ENCODE measurements around the gene HTRA2.

Gene HTRA2

GRCh38 chr2:74511104-74511989, 18.4 kb upstream of the HTRA2 start:
- H3K27ac ChIP-seq (ENCODE audit: low read depth, low read length), result no peak overlapping the region
- H3K36me3 ChIP-seq (ENCODE audit: insufficient read depth, low read length), result no peaks in the 10 kb centered on the region
- peaks cover 47% of the 10 kb centered on the region for H3K27me3 ChIP-seq (ENCODE audit: insufficient read depth, low read length)
- H2AFZ ChIP-seq (ENCODE audit: low read length, unreplicated experiment), result no peak overlapping the region
- H3K4me3 ChIP-seq (ENCODE audit: low read depth, low read length), result no peak overlapping the region
- H3K79me2 ChIP-seq (ENCODE audit: control insufficient read depth, insufficient read depth, low read length, unreplicated experiment), result no peaks in the 10 kb centered on the region
- H3K4me1 ChIP-seq (ENCODE audit: control insufficient read depth, insufficient read depth, low read length, unreplicated experiment), result peaks cover 11% of the 10 kb centered on the region

- Histone ChIP-seq H2AFZ (ENCODE audit: low read length, unreplicated experiment) (no peak overlapping the region), H3K27ac (ENCODE audit: low read depth, low read length) (no peak overlapping the region), H3K36me3 (ENCODE audit: insufficient read depth, low read length) (no peaks in the 10 kb centered on the region), H3K79me2 (ENCODE audit: control insufficient read depth, insufficient read depth, low read length, unreplicated experiment) (no peaks in the 10 kb centered on the region), H3K27me3 (ENCODE audit: insufficient read depth, low read length) (peaks cover 63% of the 10 kb centered on the region), H3K4me1 (ENCODE audit: control insufficient read depth, insufficient read depth, low read length, unreplicated experiment) (peaks cover 6% of the 10 kb centered on the region), H3K4me3 (ENCODE audit: low read depth, low read length) (no peak overlapping the region)
These were observed 16.8 kb upstream of the HTRA2 start for GRCh38 chr2:74512744-74513604.

GRCh38 chr2:74513605-74514367, 15.9 kb upstream of the HTRA2 start:
- peak overlapping the region; percentile 59 for H3K4me3 ChIP-seq (ENCODE audit: low read depth, low read length)
- peaks cover 71% of the 10 kb centered on the region for H3K27me3 ChIP-seq (ENCODE audit: insufficient read depth, low read length)
- H2AFZ ChIP-seq (ENCODE audit: low read length, unreplicated experiment), result no peak overlapping the region
- no peak overlapping the region for H3K27ac ChIP-seq (ENCODE audit: low read depth, low read length)
- H3K36me3 ChIP-seq (ENCODE audit: insufficient read depth, low read length), result no peaks in the 10 kb centered on the region
- H3K4me1 ChIP-seq (ENCODE audit: control insufficient read depth, insufficient read depth, low read length, unreplicated experiment), result peaks cover 6% of the 10 kb centered on the region
- no peaks in the 10 kb centered on the region for H3K79me2 ChIP-seq (ENCODE audit: control insufficient read depth, insufficient read depth, low read length, unreplicated experiment)

- H3K36me3 ChIP-seq (ENCODE audit: insufficient read depth, low read length), result no peaks in the 10 kb centered on the region
- no peak within 1 kb of the TSS for H2AFZ ChIP-seq (ENCODE audit: low read length, unreplicated experiment)
- peaks cover 79% of the 10 kb centered on the region for H3K27me3 ChIP-seq (ENCODE audit: insufficient read depth, low read length)
- H3K4me3 ChIP-seq (ENCODE audit: low read depth, low read length), result peak within 1 kb of the TSS; percentile 59
- H3K79me2 ChIP-seq (ENCODE audit: control insufficient read depth, insufficient read depth, low read length, unreplicated experiment), result no peaks in the 10 kb centered on the region
- no peak within 1 kb of the TSS for H3K27ac ChIP-seq (ENCODE audit: low read depth, low read length)
- H3K4me1 ChIP-seq (ENCODE audit: control insufficient read depth, insufficient read depth, low read length, unreplicated experiment), result peaks cover 6% of the 10 kb centered on the region
These were observed 15.1 kb upstream of the HTRA2 start, which contains the start of gene TLX2 for GRCh38 chr2:74514368-74515270. Gene TLX2, plus strand, starts transcription at chr2:74514450. Its CDS starts 357 bp downstream, at chr2:74514807.

GRCh38 chr2:74515271-74515980, 14.3 kb upstream of the HTRA2 start:
- Histone ChIP-seq H3K4me1 (ENCODE audit: control insufficient read depth, insufficient read depth, low read length, unreplicated experiment) (peaks cover 6% of the 10 kb centered on the region), H3K27ac (ENCODE audit: low read depth, low read length) (no peak overlapping the region), H3K36me3 (ENCODE audit: insufficient read depth, low read length) (no peaks in the 10 kb centered on the region), H3K27me3 (ENCODE audit: insufficient read depth, low read length) (peaks cover 87% of the 10 kb centered on the region), H3K79me2 (ENCODE audit: control insufficient read depth, insufficient read depth, low read length, unreplicated experiment) (no peaks in the 10 kb centered on the region), H3K4me3 (ENCODE audit: low read depth, low read length) (peak overlapping the region; percentile 62; the same call in 1 of the 2 replicates), H2AFZ (ENCODE audit: low read length, unreplicated experiment) (no peak overlapping the region)

GRCh38 chr2:74515981-74516633, 13.6 kb upstream of the HTRA2 start:
- Histone ChIP-seq H3K27ac (ENCODE audit: low read depth, low read length) (no peak overlapping the region), H3K4me3 (ENCODE audit: low read depth, low read length) (peak overlapping the region; percentile 62; the same call in 1 of the 2 replicates), H2AFZ (ENCODE audit: low read length, unreplicated experiment) (no peak overlapping the region), H3K79me2 (ENCODE audit: control insufficient read depth, insufficient read depth, low read length, unreplicated experiment) (no peaks in the 10 kb centered on the region), H3K4me1 (ENCODE audit: control insufficient read depth, insufficient read depth, low read length, unreplicated experiment) (peaks cover 5% of the 10 kb centered on the region), H3K27me3 (ENCODE audit: insufficient read depth, low read length) (peaks cover 87% of the 10 kb centered on the region), H3K36me3 (ENCODE audit: insufficient read depth, low read length) (no peaks in the 10 kb centered on the region)

- Histone ChIP-seq H3K27ac (ENCODE audit: low read depth, low read length) (no peak overlapping the region), H3K27me3 (ENCODE audit: insufficient read depth, low read length) (peaks cover 85% of the 10 kb centered on the region)
These were observed 13.1 kb upstream of the HTRA2 start for GRCh38 chr2:74516650-74517049.

GRCh38 chr2:74522516-74522915, 7.2 kb upstream of the HTRA2 start:
- H3K4me3 ChIP-seq (ENCODE audit: low read depth, low read length), result no peak overlapping the region
- H3K27ac ChIP-seq (ENCODE audit: low read depth, low read length), result no peak overlapping the region
- H3K27me3 ChIP-seq (ENCODE audit: insufficient read depth, low read length), result peaks cover 36% of the 10 kb centered on the region
- H3K4me1 ChIP-seq (ENCODE audit: control insufficient read depth, insufficient read depth, low read length, unreplicated experiment), result no peaks in the 10 kb centered on the region
- peaks cover 5% of the 10 kb centered on the region for H3K79me2 ChIP-seq (ENCODE audit: control insufficient read depth, insufficient read depth, low read length, unreplicated experiment)
- no peak overlapping the region for H2AFZ ChIP-seq (ENCODE audit: low read length, unreplicated experiment)
- peaks cover 15% of the 10 kb centered on the region; the same call in 1 of the 2 replicates for H3K36me3 ChIP-seq (ENCODE audit: insufficient read depth, low read length)

More at GRCh38 chr2:74516650-74517049, 13.1 kb upstream of the HTRA2 start:
- H3K4me1 ChIP-seq (ENCODE audit: control insufficient read depth, insufficient read depth, low read length, unreplicated experiment), result no peaks in the 10 kb centered on the region
- no peaks in the 10 kb centered on the region for H3K36me3 ChIP-seq (ENCODE audit: insufficient read depth, low read length)
- peak overlapping the region; percentile 62; the same call in 1 of the 2 replicates for H3K4me3 ChIP-seq (ENCODE audit: low read depth, low read length)
- no peak overlapping the region for H2AFZ ChIP-seq (ENCODE audit: low read length, unreplicated experiment)
- H3K79me2 ChIP-seq (ENCODE audit: control insufficient read depth, insufficient read depth, low read length, unreplicated experiment), result no peaks in the 10 kb centered on the region

- no peak overlapping the region for H3K27ac ChIP-seq (ENCODE audit: low read depth, low read length)
- no peak overlapping the region for H2AFZ ChIP-seq (ENCODE audit: low read length, unreplicated experiment)
- peaks cover 21% of the 10 kb centered on the region for H3K27me3 ChIP-seq (ENCODE audit: insufficient read depth, low read length)
- peaks cover 15% of the 10 kb centered on the region; the same call in 1 of the 2 replicates for H3K36me3 ChIP-seq (ENCODE audit: insufficient read depth, low read length)
- H3K4me1 ChIP-seq (ENCODE audit: control insufficient read depth, insufficient read depth, low read length, unreplicated experiment), result peaks cover 11% of the 10 kb centered on the region
- peaks cover 20% of the 10 kb centered on the region for H3K79me2 ChIP-seq (ENCODE audit: control insufficient read depth, insufficient read depth, low read length, unreplicated experiment)
- H3K4me3 ChIP-seq (ENCODE audit: low read depth, low read length), result no peak overlapping the region
These were observed 5.7 kb upstream of the HTRA2 start for GRCh38 chr2:74524005-74524404.

Data from ACC112 (cell line).